ENCODE data around the gene ABAT.

The ABAT gene

DNA sequence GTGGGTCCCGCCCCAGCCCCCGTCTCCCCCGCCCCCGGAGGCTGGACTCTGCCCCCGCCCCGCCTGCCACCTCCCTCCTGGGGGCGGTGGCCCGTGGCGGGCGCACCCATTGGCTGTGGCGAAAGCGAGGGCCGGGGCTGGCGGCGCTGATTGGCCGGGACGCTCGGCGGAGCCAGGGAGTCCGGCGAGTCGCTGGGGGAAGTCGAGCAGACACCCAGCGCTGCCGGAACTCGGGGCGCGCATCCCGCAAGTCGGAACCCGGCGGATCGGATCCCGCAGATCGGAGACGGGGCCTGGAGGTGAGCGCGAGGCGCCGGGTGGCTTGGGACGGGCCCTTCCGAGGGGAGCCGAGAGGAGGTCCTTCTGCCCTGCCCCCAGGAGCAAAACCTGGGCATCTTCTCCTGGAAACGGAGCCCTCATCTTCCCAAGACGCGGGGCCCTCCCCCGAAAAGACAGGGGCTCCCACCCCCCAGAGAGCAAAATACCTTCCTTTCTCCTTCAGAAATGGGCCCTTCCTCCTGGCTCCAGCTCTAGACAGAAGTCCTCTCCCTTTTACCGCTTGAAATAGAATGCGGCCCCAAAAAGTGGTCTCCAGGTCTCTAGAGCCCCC, at the start of gene ABAT:
Gene ABAT (plus strand): TSS at position 205 of the 610 bp plus-strand sequence. CDS start 61,123 bp downstream, outside the sequence.
- Histone ChIP-seq H3K36me3 (ENCODE audit: control insufficient read depth, insufficient read depth, low read length) (no peaks in the 10 kb centered on the region), H3K27me3 (ENCODE audit: control insufficient read depth, insufficient read depth, low read length) (peaks cover 41% of the 10 kb centered on the region), H3K4me3 (ENCODE audit: low read depth, low read length) (peak within 1 kb of the TSS; percentile 84), H3K9ac (ENCODE audit: low read length) (peak within 1 kb of the TSS; percentile 51), H3K27ac (ENCODE audit: low read depth, low read length) (no peak within 1 kb of the TSS), H3K4me1 (ENCODE audit: control insufficient read depth, insufficient read depth, low read length) (peaks cover 4% of the 10 kb centered on the region; the same call in 1 of the 2 replicates), H3K9me3 (ENCODE audit: control insufficient read depth, insufficient read depth, low read depth, low read length) (peaks cover 1% of the 10 kb centered on the region; the same call in 1 of the 2 replicates)

DNA sequence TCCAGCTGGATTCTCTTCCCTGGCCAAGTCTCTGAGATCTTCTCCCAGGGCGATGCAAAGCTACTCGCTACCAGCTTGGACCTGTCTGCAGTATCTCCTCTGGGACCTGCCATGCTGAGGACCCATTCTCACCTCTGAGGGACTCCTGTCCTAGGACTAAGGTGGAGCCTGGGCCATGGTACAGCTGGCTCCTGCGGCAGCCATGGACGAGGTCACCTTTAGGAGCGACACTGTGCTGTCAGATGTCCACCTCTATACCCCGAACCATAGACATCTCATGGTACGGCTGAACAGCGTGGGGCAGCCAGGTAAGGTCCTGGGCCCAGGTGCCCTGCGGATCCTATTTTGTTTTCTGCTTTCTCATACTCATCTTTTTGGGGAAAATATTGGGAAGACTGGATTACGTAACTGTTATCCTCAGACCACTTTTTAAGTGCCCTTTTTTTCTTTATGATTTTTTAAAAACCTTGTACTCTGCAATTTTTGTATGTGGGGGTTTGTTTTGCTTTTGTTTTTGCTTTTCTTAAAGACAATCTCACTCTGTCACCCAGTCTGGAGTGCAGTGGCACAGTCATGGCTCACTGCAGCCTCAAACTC, 48.8 kb upstream of the ABAT start:
- no peak overlapping the region for H3K27ac ChIP-seq (ENCODE audit: low read depth, low read length)
- H3K9ac ChIP-seq (ENCODE audit: low read length), result no peak overlapping the region
- no peaks in the 10 kb centered on the region for H3K27me3 ChIP-seq (ENCODE audit: control insufficient read depth, insufficient read depth, low read length)
- H3K9me3 ChIP-seq (ENCODE audit: control insufficient read depth, insufficient read depth, low read depth, low read length), result no peaks in the 10 kb centered on the region
- H3K4me1 ChIP-seq (ENCODE audit: control insufficient read depth, insufficient read depth, low read length), result peaks cover 3% of the 10 kb centered on the region; the same call in 1 of the 2 replicates
- peaks cover 58% of the 10 kb centered on the region for H3K36me3 ChIP-seq (ENCODE audit: control insufficient read depth, insufficient read depth, low read length)
- H3K4me3 ChIP-seq (ENCODE audit: low read depth, low read length), result no peak overlapping the region

DNA sequence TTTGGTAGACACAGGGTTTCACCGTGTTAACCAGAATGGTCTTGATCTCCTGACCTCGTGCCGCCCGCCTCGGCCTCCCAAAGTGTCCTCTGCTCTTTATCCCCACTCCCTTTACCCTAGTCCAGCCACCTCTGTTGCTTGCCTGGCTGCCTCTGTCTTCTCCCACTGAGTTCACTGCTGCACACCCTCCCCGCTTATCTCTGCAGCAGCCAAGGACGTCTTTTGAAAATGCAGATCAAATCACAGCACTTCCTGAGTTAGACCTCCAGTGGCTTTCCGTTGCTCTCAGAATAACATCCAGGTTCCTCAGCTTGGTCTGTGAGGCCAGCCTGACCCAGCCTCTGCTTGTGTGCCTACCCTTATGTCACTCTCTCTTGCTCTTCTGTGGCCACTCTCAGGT, 47.5 kb upstream of the ABAT start:
- H3K27ac ChIP-seq (ENCODE audit: low read depth, low read length), result no peak overlapping the region
- H3K9ac ChIP-seq (ENCODE audit: low read length), result no peak overlapping the region
- H3K4me1 ChIP-seq (ENCODE audit: control insufficient read depth, insufficient read depth, low read length), result peaks cover 3% of the 10 kb centered on the region; the same call in 1 of the 2 replicates
- H3K36me3 ChIP-seq (ENCODE audit: control insufficient read depth, insufficient read depth, low read length), result peaks cover 72% of the 10 kb centered on the region
- no peaks in the 10 kb centered on the region for H3K27me3 ChIP-seq (ENCODE audit: control insufficient read depth, insufficient read depth, low read length)
- H3K9me3 ChIP-seq (ENCODE audit: control insufficient read depth, insufficient read depth, low read depth, low read length), result no peaks in the 10 kb centered on the region
- no peak overlapping the region for H3K4me3 ChIP-seq (ENCODE audit: low read depth, low read length)

DNA sequence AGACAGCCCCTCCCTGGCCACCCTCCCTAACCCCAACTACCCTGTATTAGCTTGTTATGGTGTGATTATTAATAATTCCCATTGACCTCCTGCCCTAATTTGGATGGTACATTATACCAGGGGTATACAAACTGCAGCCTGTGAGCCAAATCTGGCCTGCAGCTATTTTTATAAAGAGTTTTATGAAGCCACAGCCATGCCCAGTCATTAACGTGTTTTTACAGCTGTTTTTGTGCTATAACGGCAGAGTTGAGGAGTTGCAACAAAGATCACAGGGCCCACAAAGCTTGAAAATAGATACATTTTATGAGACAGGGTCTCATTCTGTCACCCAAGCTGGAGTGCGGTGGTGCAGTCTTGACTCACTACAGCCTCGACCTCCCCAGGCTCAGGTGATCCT, 47.0 kb upstream of the ABAT start:
- Histone ChIP-seq H3K27me3 (ENCODE audit: control insufficient read depth, insufficient read depth, low read length) (no peaks in the 10 kb centered on the region), H3K4me3 (ENCODE audit: low read depth, low read length) (no peak overlapping the region), H3K9me3 (ENCODE audit: control insufficient read depth, insufficient read depth, low read depth, low read length) (no peaks in the 10 kb centered on the region), H3K9ac (ENCODE audit: low read length) (no peak overlapping the region), H3K36me3 (ENCODE audit: control insufficient read depth, insufficient read depth, low read length) (peaks cover 77% of the 10 kb centered on the region), H3K4me1 (ENCODE audit: control insufficient read depth, insufficient read depth, low read length) (peaks cover 3% of the 10 kb centered on the region; the same call in 1 of the 2 replicates), H3K27ac (ENCODE audit: low read depth, low read length) (no peak overlapping the region)

DNA sequence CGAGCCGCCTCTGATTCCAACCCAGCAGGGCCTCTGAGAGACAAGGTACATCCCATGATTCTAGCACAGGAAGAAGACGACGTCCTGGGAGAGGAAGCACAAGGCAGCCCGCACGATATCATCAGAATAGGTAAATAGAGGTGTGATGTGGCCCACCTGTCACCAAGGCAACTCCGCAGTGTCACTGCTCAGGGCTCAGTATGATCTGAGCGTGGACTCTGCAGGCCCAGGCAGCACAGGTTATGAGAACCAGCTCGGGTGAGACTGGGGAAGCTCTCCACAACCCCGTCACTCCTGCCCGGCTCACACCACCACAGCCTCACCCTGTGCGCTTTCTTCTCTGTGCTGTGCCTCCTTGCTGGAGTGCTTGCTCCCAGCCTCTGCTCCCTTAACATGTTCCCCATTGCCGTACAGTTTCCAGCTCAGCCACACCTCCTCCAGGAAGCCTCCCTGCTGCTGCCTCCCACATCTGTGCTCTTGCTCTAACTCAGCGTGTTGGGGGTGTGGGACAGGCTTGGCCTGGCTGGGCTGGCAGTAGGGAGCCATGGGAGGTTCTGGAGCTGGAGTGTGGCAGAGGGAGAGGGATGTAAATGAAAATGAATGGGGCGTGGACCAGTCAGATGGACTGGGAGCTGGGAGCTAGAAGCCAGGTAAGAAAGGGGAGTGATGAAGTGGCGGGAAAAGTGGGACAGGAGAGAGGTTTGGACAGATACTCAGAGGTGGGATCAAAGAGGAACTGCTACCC, 45.3 kb upstream of the ABAT start:
- Histone ChIP-seq H3K9me3 (ENCODE audit: control insufficient read depth, insufficient read depth, low read depth, low read length) (no peaks in the 10 kb centered on the region), H3K27ac (ENCODE audit: low read depth, low read length) (no peak overlapping the region), H3K9ac (ENCODE audit: low read length) (no peak overlapping the region), H3K36me3 (ENCODE audit: control insufficient read depth, insufficient read depth, low read length) (peaks cover 91% of the 10 kb centered on the region), H3K4me3 (ENCODE audit: low read depth, low read length) (no peak overlapping the region), H3K27me3 (ENCODE audit: control insufficient read depth, insufficient read depth, low read length) (no peaks in the 10 kb centered on the region), H3K4me1 (ENCODE audit: control insufficient read depth, insufficient read depth, low read length) (no peaks in the 10 kb centered on the region)

DNA sequence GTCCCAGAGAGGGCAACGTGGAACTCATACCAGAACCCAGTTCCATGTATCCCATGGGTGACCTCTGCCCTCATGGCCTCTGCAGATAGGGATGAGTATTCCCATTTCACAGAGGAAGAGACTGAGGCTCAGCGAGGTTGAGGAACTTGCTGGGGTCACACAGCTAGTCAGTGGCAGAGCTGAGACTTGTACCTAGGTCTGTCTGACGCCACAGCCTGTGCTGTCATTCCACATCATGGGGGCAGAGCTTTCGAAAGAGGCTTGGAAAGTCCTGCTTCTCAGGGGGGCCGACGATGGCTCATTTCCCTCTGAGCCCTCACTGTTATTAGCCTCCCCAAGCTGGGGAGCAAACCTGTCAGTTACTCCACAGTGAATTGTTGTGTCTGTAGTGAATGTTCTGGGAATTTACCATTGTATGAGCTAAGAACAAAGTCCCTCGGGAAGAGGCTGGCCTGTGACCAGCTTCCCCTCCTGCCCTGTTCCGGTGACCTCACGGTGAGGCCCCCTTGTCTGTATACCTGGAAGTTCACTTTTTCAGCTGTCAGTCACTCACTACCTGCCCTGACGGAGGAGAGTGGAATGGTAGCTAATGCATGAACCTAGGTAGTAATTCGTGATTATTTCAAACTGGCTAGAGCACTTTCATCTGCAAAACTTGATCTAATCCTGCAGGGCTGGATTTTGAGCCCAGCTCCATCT, 44.0 kb upstream of the ABAT start:
- peaks cover 90% of the 10 kb centered on the region for H3K36me3 ChIP-seq (ENCODE audit: control insufficient read depth, insufficient read depth, low read length)
- H3K9me3 ChIP-seq (ENCODE audit: control insufficient read depth, insufficient read depth, low read depth, low read length), result no peaks in the 10 kb centered on the region
- H3K9ac ChIP-seq (ENCODE audit: low read length), result no peak overlapping the region
- H3K27me3 ChIP-seq (ENCODE audit: control insufficient read depth, insufficient read depth, low read length), result no peaks in the 10 kb centered on the region
- no peak overlapping the region for H3K4me3 ChIP-seq (ENCODE audit: low read depth, low read length)
- no peak overlapping the region for H3K27ac ChIP-seq (ENCODE audit: low read depth, low read length)
- H3K4me1 ChIP-seq (ENCODE audit: control insufficient read depth, insufficient read depth, low read length), result no peaks in the 10 kb centered on the region

DNA sequence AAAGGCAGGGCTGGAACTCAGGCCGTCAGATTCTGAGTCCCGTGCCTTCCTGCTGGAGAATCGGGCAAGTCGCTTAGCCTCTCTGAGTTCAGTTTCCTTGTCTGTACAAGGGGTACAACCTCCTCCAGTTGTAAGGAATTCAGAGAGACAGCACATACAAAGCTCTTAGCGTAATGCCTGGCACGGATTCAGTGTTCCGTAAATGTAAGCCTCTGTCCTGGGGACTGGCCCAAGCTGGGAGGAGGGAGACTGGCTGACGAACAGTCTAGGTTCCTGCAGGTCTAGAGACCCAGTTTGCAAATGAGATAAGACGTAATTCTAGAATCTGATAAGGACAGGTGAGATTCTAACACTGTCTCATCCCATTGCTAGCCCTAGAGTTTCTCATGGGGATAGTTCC, 43.0 kb upstream of the ABAT start:
- Histone ChIP-seq H3K4me3 (ENCODE audit: low read depth, low read length) (no peak overlapping the region), H3K36me3 (ENCODE audit: control insufficient read depth, insufficient read depth, low read length) (peaks cover 88% of the 10 kb centered on the region), H3K9ac (ENCODE audit: low read length) (no peak overlapping the region), H3K27ac (ENCODE audit: low read depth, low read length) (no peak overlapping the region), H3K4me1 (ENCODE audit: control insufficient read depth, insufficient read depth, low read length) (no peaks in the 10 kb centered on the region), H3K27me3 (ENCODE audit: control insufficient read depth, insufficient read depth, low read length) (no peaks in the 10 kb centered on the region), H3K9me3 (ENCODE audit: control insufficient read depth, insufficient read depth, low read depth, low read length) (no peaks in the 10 kb centered on the region)

DNA sequence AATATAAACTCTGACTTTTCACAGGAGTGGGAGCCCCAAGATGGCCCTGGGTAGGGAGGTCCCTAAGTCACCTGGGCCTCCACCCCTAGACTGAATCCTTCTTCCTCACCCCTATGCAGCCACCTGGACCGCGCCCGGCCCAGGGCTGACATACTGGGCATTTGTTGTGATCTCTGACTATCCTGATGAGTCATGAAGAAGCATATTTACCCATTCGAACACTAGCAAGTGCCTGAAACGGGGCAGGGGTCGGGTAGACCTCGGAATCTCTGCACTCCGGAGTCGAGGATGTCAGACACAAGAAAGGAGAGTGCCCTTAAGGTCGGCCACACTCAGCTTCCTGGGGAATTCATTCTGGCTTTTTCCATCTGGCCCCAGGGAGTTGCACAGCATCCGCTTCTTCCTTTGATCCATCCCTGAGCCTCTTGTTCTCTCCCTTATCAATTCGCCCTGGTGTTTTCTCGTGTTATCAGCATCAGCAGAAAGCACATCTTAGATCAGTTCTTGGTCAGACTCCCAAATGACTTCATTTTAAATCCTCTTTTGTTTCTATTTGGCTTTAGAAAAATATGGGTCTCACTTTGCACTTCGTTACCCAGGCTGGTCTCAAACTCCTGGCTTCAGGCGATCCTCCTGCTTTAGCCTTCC, 42.5 kb upstream of the ABAT start:
- peaks cover 91% of the 10 kb centered on the region for H3K36me3 ChIP-seq (ENCODE audit: control insufficient read depth, insufficient read depth, low read length)
- H3K27me3 ChIP-seq (ENCODE audit: control insufficient read depth, insufficient read depth, low read length), result no peaks in the 10 kb centered on the region
- no peak overlapping the region for H3K4me3 ChIP-seq (ENCODE audit: low read depth, low read length)
- H3K9me3 ChIP-seq (ENCODE audit: control insufficient read depth, insufficient read depth, low read depth, low read length), result no peaks in the 10 kb centered on the region
- H3K9ac ChIP-seq (ENCODE audit: low read length), result no peak overlapping the region
- H3K4me1 ChIP-seq (ENCODE audit: control insufficient read depth, insufficient read depth, low read length), result no peaks in the 10 kb centered on the region
- no peak overlapping the region for H3K27ac ChIP-seq (ENCODE audit: low read depth, low read length)

DNA sequence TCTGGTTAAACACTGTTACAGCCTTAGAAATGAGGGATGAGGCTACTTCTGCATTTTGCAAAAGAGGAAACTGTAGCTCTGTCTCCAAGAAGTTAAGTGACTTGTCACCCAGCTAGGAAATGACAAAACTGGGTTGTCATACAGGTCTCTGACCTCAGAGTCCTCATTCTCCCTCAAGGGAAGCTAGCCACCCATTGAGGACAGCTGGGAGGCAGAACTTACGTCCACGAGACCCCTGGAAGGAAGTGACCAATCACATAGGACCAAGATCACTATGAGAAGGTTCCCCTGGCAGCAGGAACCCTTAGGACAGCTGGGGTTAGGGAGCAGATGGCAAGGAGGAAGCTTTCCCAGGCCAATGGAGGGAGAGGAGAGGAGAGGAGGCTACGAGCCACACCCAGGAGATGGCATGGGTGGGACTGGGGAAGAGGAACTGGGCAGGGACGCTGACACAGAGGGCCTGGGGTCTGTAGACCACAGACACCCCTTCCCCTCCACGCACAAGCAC, 41.7 kb upstream of the ABAT start:
- Histone ChIP-seq H3K9ac (ENCODE audit: low read length) (no peak overlapping the region), H3K4me3 (ENCODE audit: low read depth, low read length) (no peak overlapping the region), H3K36me3 (ENCODE audit: control insufficient read depth, insufficient read depth, low read length) (peaks cover 90% of the 10 kb centered on the region), H3K27me3 (ENCODE audit: control insufficient read depth, insufficient read depth, low read length) (no peaks in the 10 kb centered on the region), H3K9me3 (ENCODE audit: control insufficient read depth, insufficient read depth, low read depth, low read length) (no peaks in the 10 kb centered on the region), H3K4me1 (ENCODE audit: control insufficient read depth, insufficient read depth, low read length) (no peaks in the 10 kb centered on the region), H3K27ac (ENCODE audit: low read depth, low read length) (no peak overlapping the region)

DNA sequence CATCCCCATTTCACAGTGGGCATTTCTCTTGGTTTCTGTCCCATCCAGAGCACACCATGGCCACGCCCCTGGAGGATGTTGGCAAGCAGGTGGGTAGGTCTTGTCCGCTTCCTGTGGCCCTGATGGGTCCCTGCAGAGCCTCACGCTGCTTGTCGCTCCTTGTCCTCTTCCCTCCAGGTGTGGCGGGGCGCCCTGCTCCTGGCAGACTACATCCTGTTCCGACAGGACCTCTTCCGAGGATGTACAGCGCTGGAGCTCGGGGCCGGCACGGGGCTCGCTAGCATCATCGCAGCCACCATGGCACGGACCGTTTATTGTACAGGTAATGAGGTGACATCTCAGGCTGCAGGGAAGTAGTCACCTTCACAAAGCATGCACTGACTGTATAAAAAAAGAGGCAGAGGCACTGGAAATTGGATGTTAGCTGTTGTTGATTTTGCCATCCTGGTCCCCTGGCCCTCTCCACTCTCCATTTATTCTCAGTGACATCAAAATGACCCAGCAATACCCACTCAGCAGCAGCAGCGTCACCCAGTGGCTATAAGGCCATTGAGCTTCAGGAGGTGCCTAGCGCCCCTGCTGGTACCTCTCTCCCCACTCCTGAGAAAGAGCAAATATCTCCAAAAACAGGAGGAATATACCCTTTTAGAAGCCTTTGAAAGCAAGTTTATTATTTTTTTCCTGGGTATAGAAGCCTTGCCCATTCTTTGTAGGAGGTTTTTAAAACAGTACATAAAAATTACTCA, 39.3 kb upstream of the ABAT start:
- Histone ChIP-seq H3K36me3 (ENCODE audit: control insufficient read depth, insufficient read depth, low read length) (peaks cover 89% of the 10 kb centered on the region), H3K27ac (ENCODE audit: low read depth, low read length) (no peak overlapping the region)

More for the DNA sequence above, 39.3 kb upstream of the ABAT start:
- H3K4me1 ChIP-seq (ENCODE audit: control insufficient read depth, insufficient read depth, low read length), result no peaks in the 10 kb centered on the region
- no peaks in the 10 kb centered on the region for H3K9me3 ChIP-seq (ENCODE audit: control insufficient read depth, insufficient read depth, low read depth, low read length)
- H3K4me3 ChIP-seq (ENCODE audit: low read depth, low read length), result no peak overlapping the region
- H3K9ac ChIP-seq (ENCODE audit: low read length), result no peak overlapping the region
- H3K27me3 ChIP-seq (ENCODE audit: control insufficient read depth, insufficient read depth, low read length), result no peaks in the 10 kb centered on the region

Data from HUES6 (cell line).